ENCODE results near the gene VASP. TPM values are rescaled to one million over a fixed set of nuclear protein-coding genes. Genes with fewer than 3 reads are reported as not detected.

The VASP gene
- total and polyA plus RNA-seq, 9 of the 15 experiments (the other 6 are each of a cell fraction or from before 2014, with no cell fraction given): 16.7 to 261 (median 112) TPM

DNA sequence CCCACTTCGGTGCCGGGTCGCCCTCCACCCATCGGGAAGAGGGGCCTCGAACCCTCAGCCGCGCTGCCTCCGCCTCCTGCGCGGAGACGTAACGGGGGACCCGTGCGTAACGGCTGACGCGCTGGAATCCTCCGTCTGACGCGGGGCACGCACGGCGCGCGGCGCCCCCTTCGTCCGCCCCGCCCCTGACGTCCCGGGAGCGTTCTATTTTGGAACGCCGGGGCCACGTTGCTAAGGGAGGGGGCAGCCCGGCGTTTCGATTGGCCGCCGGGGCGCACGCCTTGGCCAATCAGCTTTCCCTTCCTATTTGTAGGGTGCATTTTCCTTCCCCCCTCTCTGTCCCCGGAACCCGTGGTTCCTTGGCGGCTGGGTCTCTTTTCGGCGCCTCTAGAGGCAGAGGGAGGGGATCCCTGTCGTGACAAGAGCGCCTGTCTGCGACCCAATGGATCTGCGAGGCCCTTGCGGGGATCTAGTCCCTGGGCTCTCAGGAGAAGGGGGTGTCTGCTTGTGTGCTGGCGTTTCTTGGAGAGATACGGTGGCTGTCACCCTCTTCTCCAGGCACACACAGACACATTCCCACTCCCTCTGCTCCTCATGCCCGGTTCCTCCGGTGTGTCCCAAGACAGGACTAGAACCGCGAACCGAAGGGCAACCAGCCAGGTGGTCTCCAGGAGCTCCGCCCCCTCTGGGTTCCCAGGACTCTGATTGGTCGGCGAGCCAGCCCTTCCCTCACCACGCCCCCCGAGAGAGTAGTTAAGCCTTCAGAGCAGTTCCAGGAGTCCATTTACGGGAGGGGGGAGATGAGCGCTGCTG, 37.9 kb upstream of the VASP start (continued):
- TF ChIP-seq, protein P1, sequence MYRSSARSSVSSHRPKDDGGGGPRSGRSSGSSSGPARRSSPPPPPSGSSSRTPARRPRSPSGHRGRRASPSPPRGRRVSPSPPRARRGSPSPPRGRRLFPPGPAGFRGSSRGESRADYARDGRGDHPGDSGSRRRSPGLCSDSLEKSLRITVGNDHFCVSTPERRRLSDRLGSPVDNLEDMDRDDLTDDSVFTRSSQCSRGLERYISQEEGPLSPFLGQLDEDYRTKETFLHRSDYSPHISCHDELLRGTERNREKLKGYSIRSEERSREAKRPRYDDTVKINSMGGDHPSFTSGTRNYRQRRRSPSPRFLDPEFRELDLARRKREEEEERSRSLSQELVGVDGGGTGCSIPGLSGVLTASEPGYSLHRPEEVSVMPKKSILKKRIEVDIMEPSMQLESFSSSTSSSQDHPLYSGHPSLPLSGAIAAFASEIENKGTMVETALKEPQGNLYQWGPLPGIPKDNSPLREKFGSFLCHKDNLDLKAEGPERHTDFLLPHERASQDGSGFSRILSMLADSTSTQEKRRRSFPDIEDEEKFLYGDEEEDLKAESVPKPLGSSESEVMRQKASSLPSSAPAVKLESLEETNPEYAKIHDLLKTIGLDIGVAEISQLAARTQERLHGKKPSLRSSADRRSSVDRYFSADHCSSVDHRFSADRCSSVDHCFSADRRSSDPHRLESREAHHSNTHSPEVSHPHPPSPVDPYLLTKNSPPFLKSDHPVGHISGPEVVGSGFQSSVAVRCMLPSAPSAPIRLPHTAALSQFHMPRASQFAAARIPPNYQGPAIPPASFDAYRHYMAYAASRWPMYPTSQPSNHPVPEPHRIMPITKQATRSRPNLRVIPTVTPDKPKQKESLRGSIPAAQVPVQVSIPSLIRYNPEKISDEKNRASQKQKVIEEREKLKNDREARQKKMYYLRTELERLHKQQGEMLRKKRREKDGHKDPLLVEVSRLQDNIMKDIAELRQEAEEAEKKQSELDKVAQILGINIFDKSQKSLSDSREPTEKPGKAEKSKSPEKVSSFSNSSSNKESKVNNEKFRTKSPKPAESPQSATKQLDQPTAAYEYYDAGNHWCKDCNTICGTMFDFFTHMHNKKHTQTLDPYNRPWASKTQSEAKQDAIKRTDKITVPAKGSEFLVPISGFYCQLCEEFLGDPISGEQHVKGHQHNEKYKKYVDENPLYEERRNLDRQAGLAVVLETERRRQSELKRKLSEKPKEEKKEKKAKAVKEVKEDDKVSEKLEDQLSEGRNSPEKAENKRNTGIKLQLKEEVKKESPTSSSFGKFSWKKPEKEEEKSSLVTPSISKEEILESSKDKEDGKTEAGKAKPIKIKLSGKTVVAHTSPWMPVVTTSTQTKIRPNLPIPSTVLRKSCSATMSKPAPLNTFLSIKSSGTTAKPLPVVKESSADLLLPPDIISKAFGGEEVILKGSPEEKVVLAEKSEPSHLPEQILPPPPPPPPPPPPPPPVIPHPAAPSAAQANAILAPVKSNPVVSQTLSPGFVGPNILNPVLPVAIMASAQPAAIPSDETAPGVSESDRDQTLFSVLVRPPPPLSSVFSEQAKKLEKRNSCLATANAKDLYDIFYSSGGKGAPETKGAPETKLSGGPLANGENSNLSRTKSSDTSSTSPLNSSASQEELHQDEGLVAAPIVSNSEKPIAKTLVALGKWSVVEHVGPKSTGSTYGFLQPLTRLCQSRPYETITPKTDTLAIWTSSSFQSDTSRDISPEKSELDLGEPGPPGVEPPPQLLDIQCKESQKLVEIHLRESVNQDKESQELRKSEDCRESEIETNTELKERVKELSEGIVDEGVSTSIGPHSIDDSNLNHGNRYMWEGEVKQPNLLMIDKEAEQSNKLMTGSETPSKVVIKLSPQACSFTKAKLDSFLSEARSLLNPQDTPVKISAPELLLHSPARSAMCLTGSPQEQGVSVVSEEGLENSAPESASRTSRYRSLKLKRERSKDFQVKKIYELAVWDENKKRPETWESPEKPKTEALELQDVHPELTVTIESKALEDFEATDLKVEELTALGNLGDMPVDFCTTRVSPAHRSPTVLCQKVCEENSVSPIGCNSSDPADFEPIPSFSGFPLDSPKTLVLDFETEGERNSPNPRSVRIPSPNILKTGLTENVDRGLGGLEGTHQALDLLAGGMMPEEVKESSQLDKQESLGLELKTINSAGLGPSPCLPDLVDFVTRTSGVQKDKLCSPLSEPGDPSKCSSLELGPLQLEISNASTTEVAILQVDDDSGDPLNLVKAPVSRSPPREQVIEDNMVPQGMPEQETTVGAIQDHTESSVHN (IDR thresholded peaks at IDR 0.05; ENCODE audit: borderline replicate concordance in 1 of 2, low read depth in 1 of 2): peak in 1 of 2 experiments; percentile 21; a peak in 1 of 4 replicates
- TF ChIP-seq, protein P2, sequence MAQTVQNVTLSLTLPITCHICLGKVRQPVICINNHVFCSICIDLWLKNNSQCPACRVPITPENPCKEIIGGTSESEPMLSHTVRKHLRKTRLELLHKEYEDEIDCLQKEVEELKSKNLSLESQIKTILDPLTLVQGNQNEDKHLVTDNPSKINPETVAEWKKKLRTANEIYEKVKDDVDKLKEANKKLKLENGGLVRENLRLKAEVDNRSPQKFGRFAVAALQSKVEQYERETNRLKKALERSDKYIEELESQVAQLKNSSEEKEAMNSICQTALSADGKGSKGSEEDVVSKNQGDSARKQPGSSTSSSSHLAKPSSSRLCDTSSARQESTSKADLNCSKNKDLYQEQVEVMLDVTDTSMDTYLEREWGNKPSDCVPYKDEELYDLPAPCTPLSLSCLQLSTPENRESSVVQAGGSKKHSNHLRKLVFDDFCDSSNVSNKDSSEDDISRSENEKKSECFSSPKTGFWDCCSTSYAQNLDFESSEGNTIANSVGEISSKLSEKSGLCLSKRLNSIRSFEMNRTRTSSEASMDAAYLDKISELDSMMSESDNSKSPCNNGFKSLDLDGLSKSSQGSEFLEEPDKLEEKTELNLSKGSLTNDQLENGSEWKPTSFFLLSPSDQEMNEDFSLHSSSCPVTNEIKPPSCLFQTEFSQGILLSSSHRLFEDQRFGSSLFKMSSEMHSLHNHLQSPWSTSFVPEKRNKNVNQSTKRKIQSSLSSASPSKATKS (CRISPR knock-in tag; IDR thresholded peaks at IDR 0.05): no peak
- TF ChIP-seq NR1H2 (CRISPR knock-in tag; IDR thresholded peaks at IDR 0.05) (0 out of 2 replicates have a peak, but pooled peaks have one; percentile 75), CAMTA2 (CRISPR knock-in tag; conservative IDR thresholded peaks at IDR 0.05) (no peak), RBFOX2 (IDR thresholded peaks at IDR 0.05; ENCODE audit: low read depth, low read length) (peak; percentile 90), ZNF57 (CRISPR knock-in tag; IDR thresholded peaks at IDR 0.05) (no peak)
- TF ChIP-seq, protein P3, sequence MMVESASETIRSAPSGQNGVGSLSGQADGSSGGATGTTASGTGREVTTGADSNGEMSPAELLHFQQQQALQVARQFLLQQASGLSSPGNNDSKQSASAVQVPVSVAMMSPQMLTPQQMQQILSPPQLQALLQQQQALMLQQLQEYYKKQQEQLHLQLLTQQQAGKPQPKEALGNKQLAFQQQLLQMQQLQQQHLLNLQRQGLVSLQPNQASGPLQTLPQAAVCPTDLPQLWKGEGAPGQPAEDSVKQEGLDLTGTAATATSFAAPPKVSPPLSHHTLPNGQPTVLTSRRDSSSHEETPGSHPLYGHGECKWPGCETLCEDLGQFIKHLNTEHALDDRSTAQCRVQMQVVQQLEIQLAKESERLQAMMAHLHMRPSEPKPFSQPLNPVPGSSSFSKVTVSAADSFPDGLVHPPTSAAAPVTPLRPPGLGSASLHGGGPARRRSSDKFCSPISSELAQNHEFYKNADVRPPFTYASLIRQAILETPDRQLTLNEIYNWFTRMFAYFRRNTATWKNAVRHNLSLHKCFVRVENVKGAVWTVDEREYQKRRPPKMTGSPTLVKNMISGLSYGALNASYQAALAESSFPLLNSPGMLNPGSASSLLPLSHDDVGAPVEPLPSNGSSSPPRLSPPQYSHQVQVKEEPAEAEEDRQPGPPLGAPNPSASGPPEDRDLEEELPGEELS (CRISPR knock-in tag; IDR thresholded peaks at IDR 0.05; ENCODE audit: borderline replicate concordance): peak; percentile 66; the same call in 1 of the 2 replicates
- TF ChIP-seq, protein P4, sequence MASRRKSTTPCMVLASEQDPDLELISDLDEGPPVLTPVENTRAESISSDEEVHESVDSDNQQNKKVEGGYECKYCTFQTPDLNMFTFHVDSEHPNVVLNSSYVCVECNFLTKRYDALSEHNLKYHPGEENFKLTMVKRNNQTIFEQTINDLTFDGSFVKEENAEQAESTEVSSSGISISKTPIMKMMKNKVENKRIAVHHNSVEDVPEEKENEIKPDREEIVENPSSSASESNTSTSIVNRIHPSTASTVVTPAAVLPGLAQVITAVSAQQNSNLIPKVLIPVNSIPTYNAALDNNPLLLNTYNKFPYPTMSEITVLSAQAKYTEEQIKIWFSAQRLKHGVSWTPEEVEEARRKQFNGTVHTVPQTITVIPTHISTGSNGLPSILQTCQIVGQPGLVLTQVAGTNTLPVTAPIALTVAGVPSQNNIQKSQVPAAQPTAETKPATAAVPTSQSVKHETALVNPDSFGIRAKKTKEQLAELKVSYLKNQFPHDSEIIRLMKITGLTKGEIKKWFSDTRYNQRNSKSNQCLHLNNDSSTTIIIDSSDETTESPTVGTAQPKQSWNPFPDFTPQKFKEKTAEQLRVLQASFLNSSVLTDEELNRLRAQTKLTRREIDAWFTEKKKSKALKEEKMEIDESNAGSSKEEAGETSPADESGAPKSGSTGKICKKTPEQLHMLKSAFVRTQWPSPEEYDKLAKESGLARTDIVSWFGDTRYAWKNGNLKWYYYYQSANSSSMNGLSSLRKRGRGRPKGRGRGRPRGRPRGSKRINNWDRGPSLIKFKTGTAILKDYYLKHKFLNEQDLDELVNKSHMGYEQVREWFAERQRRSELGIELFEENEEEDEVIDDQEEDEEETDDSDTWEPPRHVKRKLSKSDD (conservative IDR thresholded peaks at IDR 0.05; ENCODE audit: low read length): no peak
- TF ChIP-seq, protein P5, sequence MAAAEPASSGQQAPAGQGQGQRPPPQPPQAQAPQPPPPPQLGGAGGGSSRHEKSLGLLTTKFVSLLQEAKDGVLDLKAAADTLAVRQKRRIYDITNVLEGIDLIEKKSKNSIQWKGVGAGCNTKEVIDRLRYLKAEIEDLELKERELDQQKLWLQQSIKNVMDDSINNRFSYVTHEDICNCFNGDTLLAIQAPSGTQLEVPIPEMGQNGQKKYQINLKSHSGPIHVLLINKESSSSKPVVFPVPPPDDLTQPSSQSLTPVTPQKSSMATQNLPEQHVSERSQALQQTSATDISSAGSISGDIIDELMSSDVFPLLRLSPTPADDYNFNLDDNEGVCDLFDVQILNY (CRISPR knock-in tag; IDR thresholded peaks at IDR 0.05): no peak

All from K562 (cell line).